Activated CD8-positive, alpha-beta memory T cell treated with anti-CD3 and anti-CD28 coated beads, Interleukin-2, amount 50 U/mL, for 24 hours (primary cell): ENCODE results near the gene CTNNA2.

ENCODE experiments used
- DNase-seq: peaks from one replicate; pipeline ENCODE4 v3.0.0-alpha.2; 2020; ENCODE audit errors: extremely low read depth

Gene CTNNA2

DNA sequence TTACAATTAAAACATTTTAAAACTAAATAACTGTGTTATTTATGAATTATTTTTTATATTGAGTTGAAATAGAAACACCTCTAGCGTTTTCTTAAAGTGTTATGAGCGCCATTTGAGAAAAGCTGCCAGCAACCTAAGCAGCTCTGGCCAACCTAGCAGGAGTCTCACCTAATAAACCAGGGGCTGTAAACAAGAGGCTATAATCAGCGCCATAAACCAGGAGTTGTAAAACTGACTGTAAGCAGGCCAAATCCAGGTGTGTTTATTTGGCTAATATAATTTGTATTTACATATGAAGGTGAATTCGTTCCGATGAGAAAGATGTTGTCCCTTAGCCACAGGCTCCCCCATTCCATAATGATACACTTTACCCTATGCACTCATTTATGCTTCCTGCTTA is 757.0 kb downstream of the CTNNA2 start:
- DNase-seq, result no peak

DNA sequence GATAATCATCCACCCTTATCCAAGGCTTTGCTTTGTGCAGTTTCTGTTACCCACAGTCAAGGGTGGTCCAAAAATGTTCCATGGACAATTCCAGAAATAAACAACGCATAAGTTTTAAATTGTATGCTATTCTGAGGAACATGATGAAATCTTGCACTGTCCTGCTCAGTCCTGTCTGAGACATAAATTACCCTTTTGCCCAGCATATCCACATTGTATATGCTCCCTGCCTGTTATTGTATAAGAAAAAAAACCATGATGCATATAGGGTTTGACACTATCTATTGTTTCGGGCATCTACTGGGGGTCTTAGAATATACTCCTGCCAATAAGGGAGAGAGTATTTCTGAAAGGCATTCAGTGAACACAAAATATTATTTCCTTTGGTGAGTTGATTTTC is 767.7 kb downstream of the CTNNA2 start:
- DNase-seq, result no peak

DNA sequence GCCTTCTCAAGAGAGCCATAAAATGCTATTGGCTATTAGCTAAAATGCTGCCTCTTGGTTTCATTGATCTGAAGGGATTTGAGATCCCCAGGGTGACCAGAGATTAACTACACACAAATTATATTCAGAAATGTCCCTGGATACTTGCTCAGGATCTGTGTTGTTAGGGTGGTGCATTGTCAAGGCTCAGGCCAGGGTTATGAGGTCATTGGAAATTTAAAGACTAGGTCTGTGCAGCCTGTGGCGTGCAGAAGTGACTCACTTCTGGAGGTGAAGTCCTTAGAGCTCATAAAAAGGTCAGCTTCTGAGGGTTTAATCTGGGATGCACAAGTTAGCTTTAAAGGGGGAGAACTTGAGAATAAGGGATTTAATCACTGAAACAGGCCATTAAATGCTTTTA is 768.2 kb downstream of the CTNNA2 start:
- no peak for DNase-seq

DNA sequence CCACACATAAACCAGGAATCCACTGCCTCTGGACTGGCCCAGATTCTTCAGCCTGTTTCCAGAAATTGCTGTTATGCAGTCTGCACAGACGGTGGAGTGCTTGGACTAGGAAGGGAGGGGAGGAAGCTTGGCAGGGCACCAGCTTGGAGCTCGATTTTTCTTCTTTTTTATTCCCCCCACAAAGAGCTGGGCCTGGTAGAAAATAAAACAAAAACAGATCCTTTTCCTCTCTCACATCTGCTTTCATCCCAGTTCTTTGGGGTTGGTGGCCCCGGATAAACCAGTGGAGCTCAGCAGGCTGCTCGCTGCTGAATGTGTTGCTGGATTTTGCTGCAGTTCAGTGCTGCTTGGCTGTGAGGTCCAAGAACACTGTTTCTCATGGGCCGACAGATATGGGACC is 775.7 kb downstream of the CTNNA2 start:
- no peak for DNase-seq

DNA sequence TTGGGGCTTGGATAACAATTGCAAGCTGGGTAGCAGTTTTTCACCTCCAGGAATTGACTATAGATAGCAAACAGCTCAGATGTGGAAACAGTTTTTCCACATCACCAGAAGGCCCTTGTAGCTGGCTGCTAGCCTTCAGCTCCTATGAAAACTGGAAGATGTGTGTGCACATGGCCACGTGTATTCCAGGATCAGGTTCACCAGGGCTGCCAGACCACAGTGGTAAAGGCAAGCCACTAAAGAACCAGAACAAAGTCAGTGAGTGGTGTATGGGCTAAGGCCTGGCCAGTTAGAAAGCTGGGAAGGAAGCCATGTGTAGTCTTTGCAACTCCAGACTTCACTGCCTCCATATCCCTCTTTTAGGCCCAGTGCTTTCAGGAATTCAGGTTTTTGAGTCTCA is 778.8 kb downstream of the CTNNA2 start:
- no peak for DNase-seq

DNA sequence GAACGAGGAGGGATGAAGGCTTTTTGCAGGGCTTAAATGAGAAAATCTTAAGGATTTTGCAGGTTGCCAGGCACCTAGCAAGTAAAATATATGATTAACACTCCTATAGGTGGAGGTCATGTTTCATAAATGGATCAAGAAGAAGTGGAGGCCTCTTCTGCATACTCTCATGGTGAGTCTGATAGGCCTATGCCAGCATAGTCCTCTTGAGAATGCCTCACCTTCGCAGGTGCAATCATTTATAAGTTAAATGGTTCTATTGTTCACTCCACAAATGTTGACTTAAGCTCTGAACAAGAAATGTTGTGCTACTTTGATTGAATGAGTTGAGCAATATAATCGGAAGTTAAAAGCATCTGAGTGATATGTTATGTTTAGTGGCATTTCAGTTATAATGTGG is 779.6 kb downstream of the CTNNA2 start:
- DNase-seq, result no peak

DNA sequence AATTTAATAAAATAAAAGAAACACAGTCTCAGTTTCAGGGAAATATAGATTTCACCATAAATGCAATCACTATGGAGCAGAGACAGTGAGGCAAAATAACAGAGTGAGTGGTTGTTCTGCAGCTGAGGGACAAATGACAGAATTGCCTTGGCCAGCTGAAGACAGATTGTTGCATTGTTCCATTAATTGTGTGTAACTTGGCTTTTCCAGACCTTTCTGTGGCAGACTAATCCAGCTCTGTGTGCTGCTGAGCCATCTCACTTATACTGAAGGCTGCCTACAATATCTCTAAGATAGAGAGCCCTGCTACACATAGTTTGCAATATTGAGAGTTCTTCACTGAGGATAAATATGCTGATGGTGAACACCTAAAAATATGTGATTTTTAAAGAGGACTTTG is 780.2 kb downstream of the CTNNA2 start:
- DNase-seq, result no peak

DNA sequence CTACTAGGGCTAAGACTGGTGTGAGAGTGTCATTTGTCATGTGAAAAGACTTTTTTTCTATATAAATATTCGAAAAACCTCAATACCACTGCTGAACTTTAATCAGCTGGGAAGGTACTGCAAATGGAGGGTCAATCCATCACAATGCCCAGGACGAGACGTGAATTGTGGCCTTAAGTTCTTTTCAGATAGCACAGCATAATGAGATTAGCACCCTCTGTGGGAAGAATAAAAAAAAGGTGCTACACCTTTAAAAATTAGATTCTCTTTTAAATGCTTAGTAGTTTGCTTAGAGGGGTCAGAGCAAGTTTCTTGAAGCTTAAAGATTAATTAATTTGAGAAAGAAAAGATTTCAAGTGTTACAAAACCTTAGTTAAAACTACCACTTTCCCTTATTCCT is 786.1 kb downstream of the CTNNA2 start:
- no peak for DNase-seq

DNA sequence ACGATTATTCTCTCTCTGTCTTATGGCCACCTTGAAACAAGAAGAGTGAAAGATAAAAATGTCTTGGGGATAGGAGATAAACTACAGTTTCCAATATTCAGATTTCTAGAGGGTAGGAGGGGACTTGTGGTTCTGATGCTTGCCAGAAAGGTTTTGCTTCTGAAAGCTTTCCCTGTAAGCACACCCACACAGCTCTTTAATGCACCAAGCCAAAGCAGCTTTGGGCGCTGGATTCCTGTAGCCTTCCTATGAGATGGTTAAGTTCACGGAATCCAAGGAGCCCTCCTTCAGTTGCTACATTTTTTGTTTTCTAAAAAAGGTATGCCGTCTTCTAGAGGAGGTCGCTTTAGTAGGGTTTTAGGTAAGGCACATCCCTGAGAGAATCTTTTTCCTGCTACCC is 786.8 kb downstream of the CTNNA2 start:
- DNase-seq, result no peak

DNA sequence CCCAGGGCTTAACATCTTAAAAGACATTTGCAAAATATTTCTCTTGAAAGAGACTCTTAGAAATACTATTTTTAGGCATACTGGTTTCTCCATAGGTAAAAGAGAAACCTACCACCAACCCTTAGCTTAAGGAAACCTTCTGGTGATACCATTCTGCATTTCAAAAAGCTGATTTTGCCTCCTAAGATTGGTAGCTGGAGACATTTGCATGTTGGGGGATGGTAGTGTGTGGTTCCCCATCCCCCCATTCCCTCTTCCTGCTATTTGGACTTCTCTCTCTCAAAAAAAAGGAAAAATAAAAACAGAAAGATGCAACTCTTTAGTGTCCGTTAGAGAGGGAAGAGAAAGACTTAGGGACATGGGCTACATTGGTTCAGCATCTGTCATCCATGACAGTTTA is 787.5 kb downstream of the CTNNA2 start:
- no peak for DNase-seq

DNA sequence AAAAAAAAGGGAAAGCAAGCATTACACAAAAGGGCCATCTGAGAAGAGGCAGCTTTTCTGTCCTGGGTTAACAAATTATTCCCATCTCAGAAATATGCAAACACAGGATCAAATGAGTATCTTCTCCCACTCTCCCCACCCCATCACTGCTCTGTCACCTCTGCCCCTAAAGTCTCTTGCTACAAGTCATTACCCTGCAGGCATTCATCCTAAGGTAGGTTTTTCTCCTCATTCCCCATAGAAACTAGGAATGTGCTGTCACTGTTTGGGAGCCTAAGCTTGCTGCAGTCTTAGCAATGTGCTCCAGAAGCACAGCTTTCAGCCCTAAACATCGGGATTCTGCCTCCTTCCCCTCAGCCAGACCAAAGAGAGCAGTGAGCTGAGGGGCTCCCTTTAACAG is 788.1 kb downstream of the CTNNA2 start:
- no peak for DNase-seq

DNA sequence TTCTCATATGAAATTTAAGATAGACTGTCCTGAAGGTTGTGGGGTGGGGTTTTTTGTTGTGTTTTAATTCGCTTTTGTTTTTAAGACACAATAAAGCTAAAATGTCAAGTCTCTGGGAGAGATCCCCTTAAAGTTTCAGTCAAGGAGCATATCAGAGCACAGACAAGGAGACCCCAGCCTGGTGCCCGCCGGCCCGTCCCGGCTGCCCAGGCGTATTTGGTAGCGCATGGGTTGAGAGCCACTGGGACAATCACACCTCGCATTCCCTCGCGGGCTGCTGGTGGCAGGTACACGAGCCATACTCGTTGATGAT is 789.1 kb downstream of the CTNNA2 start:
- no peak for DNase-seq

DNA sequence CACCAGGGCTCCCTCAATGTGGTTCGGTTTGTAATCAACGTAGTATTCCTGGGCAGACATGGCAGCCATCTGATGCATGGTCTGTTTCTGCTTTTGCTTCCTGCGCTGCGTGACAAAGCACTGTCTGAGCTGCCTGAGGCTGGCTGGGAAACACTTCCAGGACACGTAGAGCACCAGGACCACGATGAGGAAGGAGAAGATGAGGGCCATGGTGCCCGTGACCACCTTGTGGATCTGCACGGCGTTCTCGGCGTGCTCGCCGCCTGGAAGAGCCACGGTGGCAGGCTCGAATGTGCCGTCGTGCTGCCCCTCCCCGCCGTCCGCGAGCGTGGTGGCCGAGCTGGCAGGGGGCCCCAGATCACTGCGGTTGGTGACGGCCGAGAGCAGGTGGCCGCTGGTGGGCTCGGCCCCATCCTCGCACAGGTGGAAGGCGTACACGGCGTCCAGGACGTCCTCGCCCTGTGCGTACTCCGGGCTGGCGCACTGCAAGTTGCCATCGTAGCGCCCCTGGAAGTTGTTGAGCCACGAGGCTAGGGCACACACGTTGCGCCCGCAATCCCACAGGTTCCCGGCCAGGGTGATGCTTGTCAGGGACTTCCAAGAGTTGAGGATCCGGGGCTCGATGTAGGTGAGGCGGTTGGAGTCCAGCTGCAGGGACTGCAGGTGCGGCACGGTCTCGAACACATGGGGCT is 789.6 kb downstream of the CTNNA2 start:
- no peak for DNase-seq

DNA sequence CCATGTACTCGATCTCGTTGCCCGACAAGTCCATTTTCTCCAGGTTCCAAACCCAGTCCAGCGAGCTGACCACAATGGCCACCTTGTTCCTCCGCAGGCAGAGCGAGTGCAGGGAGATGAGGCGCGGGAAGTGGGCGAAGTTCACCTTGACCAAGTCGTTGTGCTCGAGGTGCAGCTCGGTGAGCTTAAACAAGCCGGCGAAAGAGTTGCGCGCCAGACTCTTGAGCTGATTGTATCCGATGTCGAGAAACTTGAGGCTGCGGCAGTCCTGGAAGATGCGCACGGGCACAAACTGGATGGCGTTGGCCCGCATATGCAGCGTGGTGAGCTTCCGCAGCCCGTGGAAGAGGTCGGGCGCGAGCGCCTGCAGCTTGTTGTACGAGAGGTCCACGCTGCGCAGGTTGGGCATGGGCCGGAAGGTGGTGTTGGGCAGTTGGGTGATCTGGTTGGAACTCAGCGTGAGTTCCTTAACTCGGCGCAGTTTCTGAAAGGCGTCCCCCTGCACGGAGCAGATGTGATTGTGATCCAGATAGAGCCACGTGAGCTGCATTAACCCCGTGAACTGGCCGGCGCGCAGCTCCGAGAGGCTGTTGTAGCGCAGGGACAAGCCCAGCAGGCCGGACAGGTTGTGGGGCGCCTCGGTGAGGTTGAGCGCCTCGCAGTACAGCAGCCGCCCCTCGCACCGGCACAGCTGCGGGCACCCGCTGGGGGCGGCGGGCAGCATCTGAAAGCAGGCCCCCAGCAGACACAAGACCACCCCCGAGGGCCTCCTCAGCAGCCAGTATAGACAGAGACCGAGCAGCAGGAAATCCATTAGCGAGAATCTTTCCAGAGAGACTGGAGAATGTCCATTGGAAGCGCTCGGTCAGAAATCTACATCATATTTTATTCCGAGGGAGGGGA is 790.4 kb downstream of the CTNNA2 start:
- DNase-seq, result no peak

DNA sequence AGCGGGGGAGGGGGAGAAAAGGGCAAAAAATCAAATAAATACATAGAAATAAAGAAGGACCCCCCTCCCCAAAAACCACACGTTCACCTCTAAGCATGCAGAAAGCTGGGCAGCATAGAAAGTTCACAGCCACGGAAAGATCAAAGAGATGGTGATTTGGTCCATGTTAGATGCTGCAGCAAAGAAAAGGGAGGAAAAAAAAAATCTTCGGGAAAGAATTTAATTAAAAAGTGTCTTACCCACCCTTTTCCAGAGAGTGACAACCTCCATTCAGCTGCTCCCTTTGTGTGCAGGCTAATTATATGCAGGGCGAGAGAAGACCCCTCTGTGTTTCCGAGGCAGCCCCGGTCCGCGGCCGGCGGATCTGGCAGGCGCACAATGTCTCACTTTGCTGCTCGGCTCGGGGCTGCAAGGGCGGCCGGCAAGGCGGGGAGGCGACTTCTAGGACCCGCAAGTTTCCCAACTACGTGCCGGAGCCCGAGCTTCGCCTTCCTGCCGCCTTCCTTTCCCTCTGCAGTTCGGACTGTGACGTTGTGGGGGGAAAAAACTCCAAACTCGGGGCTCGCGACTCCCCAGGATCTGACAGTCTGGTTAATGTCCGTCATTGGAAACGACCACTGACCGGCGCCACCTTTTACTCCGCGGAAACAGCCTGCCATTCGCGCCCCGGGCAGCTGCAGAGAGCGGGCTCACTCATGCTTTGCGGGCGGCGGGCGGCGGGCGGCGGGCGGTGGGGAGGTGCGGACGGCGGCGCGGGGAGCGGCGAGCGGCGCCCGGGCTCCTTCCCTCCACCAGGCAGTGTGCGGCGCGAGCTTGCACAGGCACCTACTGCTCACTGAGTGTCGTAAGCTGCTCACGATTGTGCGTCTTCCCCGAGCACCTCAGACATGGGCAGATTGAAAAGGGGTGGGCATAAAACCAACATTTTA is 791.3 kb downstream of the CTNNA2 start, which contains the start of gene LRRTM1:
Gene LRRTM1, minus strand, starts transcription at position 844 of the 929 bp plus-strand sequence. CDS start 933 bp downstream, outside the sequence.
- DNase-seq, result no peak

DNA sequence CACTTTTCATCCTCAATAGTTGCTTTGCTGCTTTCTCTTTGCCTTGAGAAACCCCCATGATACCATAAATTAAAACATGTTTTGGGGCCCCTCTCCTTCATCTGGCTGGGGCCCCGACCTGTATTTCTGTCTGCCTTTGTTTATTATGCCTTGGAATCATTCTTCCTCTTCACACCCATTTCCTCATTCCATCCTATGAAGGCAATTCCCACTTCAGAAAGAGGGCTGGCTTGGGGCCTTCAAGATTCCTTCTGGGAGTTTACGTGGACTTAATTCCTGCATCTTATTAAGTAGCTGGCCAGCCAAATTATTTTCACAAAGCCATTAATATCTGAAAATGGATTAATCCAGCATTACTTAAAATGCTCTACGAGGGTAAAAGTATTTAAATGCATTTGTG is 798.5 kb downstream of the CTNNA2 start:
- DNase-seq, result no peak

DNA sequence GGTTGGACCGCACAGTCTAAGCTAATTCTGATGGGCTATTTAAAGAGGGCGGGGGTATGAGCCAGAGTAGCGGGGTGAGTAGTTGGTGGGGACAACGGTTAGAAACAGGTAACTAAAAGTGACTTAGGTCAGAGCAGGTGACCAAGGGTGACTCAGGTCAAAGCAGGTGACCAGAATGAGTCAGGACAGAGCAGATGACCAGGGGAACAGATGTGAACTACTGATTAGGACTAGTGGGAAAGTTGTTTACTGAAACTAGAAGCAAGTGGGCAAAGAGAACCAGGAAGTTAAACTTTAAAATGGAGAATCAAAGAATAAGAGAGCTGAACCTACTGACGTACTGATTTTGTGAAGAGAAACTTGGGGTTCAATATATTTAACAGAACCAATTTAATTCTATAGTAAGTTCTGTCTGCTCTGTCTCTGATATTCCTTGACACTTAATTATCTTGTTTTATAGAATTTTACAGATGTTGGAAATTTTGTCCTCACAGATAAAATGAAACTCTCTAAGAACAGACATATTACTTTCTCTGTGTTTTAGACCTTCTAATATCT is 799.5 kb downstream of the CTNNA2 start:
- no peak for DNase-seq

DNA sequence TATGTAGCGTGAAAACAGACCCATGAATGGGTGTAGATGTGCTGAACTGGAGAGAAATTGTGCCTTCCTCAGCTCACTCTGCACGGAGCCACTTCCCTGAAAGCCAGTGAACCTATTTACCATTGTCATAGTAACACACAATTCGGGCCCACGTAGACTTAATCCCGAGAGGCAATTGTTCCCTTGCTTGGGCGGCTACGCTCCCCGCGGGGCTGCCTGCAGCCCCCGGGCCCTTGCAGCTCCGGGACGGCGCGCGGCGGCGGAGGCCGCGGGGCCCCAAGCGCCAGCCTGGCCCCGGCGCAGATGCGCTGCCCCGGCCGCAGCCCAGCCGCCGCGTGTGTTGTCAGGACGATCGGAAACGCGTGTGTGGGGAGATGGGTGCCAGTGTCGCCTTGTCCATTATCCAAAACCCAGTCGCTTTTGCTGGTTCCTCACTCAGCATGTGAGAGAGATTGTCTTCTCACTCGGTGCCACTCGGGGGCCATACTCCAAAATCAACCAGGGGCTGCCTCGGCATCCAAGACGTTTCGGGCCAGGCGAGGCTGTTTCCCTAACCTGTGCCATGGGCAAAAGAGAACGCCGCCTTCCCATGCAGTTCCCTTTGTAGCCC is 809.6 kb downstream of the CTNNA2 start:
- no peak for DNase-seq

DNA sequence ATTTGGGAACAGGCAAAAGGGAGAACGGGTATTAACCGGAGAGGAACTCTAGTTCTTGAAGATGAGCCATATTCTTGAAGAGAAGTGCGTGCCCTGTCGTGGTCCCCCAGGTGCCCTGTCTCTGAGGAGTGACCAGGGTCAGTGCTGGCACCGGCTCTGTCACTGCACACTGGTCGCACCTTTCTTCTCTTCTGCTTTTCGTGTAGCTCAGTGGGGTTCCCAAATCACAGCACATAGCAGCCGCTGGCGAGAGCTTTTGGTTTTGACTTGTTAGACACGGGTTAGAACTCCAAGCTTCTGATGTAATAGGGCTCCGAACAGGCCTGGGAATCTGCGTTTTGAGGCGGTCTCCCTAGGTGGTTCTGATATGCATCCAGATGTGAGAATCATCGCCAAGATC is 810.1 kb downstream of the CTNNA2 start:
- no peak for DNase-seq

DNA sequence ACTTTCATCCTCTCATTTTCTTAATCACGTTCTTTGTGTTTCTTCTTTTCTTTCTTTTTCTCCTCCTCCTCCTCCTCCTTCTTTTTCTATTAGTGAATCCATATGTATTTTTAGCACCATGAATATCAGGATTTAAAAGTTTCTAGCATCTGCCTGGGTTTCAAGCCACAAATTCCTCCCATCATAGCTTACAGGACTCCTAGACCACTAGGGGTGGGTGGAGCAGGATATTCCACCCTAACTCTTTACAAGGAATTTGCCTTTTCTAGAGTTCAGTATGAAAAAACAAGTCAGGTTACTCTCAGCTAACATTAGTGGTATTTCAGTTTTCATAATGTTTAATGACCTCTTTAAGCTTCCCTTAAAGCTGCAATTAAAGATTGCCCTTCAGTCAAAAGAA is 810.8 kb downstream of the CTNNA2 start:
- no peak for DNase-seq

DNA sequence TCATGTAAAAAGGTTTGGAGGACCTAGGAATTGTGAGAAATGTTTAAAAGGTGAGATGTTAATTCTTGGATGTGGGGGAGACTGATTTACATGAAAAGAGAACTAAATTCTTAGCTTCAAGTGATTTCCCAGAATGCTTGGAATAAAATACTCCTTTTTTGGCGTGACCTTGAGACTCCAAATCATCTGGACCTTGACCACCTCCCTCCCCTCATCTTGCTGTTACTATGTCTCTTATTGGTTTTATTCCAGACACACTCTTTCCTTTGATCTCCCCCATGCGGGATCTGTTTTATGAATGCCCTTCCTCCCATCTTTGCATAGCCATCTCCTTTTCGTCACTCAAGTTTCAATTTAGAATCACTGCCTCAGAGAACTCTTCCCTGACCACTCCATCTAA is 811.7 kb downstream of the CTNNA2 start:
- no peak for DNase-seq

DNA sequence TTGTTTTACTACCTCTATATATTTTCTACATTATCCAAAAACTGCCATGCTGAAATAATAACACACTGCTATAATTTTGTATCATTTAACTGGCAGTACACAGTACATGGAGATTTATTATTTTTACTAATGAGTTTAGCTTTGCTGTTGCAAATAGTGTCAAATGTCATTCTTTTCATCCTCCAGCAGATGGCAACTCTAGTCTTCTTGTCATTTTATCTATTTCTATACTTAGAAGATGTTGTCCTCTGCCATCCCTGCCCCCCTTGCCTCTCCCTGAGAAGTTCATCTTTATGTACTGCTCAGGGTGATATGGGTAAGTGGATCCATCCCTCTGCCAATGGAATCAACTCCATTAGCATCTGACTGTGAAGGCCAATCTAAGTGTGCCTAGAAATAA is 813.4 kb downstream of the CTNNA2 start:
- DNase-seq, result no peak
